22Rv1 (cell line): ENCODE measurements around the gene MS4A7.
A peak's percentile ranks its signal among the peaks of the same experiment; 100 is the strongest.

Source experiments
- H3K27ac ChIP-seq: fragments of 450-650 bp; 2 replicates; pipeline ENCODE4 v1.5.1; 2017
- CTCF ChIP-seq: fragments of 450-650 bp; IDR thresholded peaks from 2 replicates; pipeline ENCODE4 v1.5.1; 2017; ENCODE audit warnings: mild to moderate bottlenecking
- ZFX ChIP-seq: fragments of 450-650 bp; IDR thresholded peaks from 2 replicates; pipeline ENCODE4 v1.6.1; 2017; ENCODE audit warnings: antibody characterized with exemption, borderline replicate concordance

Gene MS4A7

GRCh38 chr11:60344146-60344545 is 34.2 kb upstream of the MS4A7 start:
- TF ChIP-seq CTCF = no peak
- no peak for TF ChIP-seq ZFX
- no peak overlapping the region for H3K27ac ChIP-seq

- H3K27ac ChIP-seq = no peak overlapping the region
- peak; percentile 43 for TF ChIP-seq CTCF
- TF ChIP-seq ZFX = no peak
These were observed 32.8 kb upstream of the MS4A7 start for GRCh38 chr11:60345489-60345888.

DNA sequence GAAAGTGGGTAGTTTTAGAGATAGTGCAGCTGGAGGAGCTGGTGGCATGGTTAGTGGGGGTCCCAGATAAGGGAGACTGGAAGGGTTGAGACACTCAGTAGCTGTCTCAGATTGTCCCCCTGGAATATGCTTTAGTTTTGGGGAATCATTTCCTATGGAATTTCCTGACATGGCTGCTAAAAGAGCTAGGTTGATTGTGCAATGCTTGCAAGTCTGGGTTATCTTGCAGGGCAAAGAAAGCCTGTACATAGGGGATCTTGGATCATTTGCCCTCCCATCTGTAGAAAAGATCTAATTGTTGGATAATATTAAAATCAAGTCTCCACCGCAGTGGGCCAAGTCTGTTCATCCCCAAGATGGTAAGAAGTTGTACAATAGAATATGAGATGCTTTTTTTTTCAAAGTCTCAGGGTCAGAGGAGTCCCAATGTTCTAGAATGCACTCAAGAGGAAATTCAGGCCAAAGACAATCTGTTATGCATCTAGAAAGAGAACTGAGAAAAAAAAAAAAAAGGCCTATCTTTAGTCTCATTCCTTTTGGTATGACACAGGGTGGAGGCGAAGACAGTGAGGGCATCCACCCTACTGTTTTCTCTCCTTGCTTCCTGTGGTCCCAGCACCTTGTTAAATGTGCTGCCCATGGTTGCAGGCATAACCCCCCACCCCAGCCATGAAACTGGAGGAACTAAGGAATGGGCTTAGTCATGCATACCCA is 31.1 kb upstream of the MS4A7 start:
- TF ChIP-seq ZFX (no peak), CTCF (no peak)
- H3K27ac ChIP-seq = no peak overlapping the region

DNA sequence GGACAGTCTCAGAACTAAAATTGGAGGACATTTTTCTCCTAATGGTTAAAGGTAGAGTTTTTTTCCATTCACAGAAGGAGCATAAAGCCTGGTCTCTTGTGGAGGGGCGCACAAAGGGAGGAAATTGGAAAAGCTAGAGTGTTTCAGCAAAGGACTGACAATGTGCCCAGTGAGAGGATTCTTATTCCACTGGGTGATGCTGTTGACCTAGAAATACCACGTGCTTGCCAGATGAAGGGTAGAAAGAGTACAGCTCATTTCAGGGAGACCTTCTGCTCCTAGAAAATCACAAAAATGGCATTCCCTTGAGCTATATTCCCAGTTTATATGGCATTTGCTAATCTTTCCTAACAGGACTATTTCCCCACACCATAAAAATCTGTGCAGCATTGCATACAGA is 30.2 kb upstream of the MS4A7 start:
- H3K27ac ChIP-seq = no peak overlapping the region
- TF ChIP-seq CTCF = no peak
- no peak for TF ChIP-seq ZFX

DNA sequence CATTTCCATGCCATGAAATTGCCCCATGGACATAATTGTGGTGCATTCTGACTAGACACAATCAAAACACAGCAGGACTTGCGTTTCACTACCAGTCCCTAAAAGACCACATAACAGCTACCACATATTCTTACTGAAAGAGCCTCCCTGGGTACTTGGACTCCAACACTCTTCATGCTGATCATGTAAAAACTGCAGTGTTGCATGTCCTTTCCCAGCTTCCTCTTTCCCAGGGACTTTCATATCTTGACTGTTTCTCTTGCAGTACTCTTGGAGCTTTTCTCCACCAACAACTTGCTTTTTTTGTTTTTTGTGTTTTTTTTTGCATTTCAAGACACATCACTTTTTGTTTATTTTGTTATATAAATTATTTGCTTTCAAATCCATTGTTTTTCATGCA is 28.3 kb upstream of the MS4A7 start:
- H3K27ac ChIP-seq = no peak overlapping the region
- TF ChIP-seq ZFX (no peak), CTCF (no peak)

DNA sequence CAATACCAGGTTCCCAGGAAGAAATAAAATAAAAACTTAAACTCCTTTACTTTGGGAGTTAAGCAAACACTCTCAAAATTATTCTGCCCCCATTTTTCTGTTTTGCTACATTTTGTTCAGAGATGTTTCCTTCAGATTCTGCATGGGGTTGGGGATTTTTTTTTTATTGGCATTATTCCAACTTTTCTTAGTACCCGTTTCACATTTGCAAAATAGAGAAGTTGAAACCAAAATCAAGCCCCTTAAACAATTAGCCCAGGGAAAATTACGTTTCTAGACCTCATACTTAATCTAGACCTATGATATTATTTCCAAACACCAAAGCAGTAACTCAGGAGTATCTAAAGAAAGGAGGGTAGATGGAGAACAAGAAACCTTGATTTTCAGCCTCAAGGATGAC is 20.6 kb upstream of the MS4A7 start:
- TF ChIP-seq ZFX (no peak), CTCF (no peak)
- H3K27ac ChIP-seq = no peak overlapping the region

DNA sequence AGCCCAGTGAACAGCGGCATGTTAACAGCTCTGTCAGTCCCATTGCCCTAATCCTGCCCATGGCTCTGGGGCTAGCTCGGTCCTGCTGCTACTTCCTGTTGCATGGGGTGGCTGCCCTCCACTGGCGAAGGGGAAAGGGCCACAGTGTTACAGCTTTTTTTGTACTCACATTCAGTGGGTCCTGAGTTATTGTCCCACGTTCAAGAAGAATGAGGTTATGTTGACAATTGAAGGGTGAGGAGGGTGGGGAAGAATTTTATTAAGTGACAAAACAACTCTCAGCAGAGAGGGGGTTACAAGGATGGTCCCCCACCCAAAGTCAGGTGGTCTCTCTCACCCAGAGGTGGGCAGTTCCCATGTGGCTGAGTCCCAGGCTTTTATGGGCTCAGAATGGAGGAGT is 17.7 kb upstream of the MS4A7 start:
- H3K27ac ChIP-seq = no peak overlapping the region
- no peak for TF ChIP-seq ZFX
- TF ChIP-seq CTCF = no peak
